Measurements from ENCODE around the gene SLC35C1.

DNA sequence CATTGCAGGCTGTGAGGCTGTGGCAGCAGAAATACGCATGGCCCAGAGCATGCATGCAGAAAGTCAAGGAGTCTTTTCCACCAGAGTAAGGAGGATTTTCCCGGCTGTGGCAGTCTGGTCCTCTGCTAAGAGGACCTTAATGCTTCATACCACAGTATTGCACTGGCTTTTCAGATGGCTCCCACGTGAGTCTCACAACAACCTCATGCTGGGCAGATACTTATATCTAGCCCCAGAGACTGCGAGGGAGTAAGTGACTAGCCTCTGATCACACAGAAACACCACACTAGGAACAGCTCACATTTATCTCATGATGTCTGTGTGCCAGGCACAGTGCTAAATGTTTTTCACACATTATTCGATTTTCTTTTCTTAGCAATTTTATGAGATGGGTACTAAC lies 50.4 kb downstream of the SLC35C1 start:
- no peak for TF ChIP-seq POLR2AphosphoS5 (IDR thresholded peaks at IDR 0.05; ENCODE audit: borderline replicate concordance, low read depth, low read length)
- TF ChIP-seq EZH2 (IDR thresholded peaks at IDR 0.05): no peak

Data from SK-N-MC (cell line).